ENCODE results near the gene METRNL.

GRCh38 chr17:83069571-83069906 lies 9.9 kb upstream of the METRNL start:
- TF ChIP-seq CTCF (IDR thresholded peaks at IDR 0.05; ENCODE audit: low read length): no peak
- TF ChIP-seq EZH2phosphoT487 (IDR thresholded peaks at IDR 0.05; ENCODE audit: low read length): no peak

Measured in MM.1S (cell line).